K562 (cell line): ENCODE data around the gene PITPNC1. TPM values are rescaled to one million over a fixed set of nuclear protein-coding genes. Genes with fewer than 3 reads are reported as not detected.

Experiments
- ATAC-seq: fragments of 200-7000 bp; cut with Tn5 transposase; 3 replicates; pipeline ENCODE4 v1.9.1; 2020; ENCODE audit warnings: moderate library complexity
- BruUV-seq: library from RNA; stranded (reverse); fragments of 400-500 nt; replicated peaks from 2 replicates; lab custom pipeline; 2021; lab: Mats Ljungman, UMichigan
- CTCF ChIA-PET: fragments of 300-600 bp; formaldehyde crosslinking; extraction: SDS; loops from one replicate; lab custom pipeline; 2021; ENCODE audit warnings: low intra/inter-chr PET ratio; lab: Yijun Ruan, JAX
- POLR2A ChIA-PET: fragments of 300-600, 350-650 bp; sonication (Branson Sonifier 250); formaldehyde crosslinking; extraction: SDS; loops from one replicate; lab custom pipeline; 2021; ENCODE audit warnings: antibody characterized with exemption, inconsistent platforms; lab: Yijun Ruan, JAX
- DNase-seq, 4 experiments: peaks; one replicate each; pipeline versions ENCODE4 v3.0.0 to v3.0.0-alpha.2; 2011 to 2018; ENCODE audit warnings: low spot score in 3 of 4, mixed read lengths in 3 of 4; ENCODE audit errors: extremely low read depth in 1 of 4
- FAIRE-seq: peaks from 2 replicates; lab custom pipeline; 2011; peaks lifted over from hg19 to GRCh38; lab: Jason Lieb, UNC
- H2AFZ ChIP-seq: 2 replicates; pipeline ENCODE4 v1.6.0; 2011; ENCODE audit warnings: low read depth, low read length, control low read depth, inconsistent platforms
- H3K27ac ChIP-seq: fragments of 200-600 bp; 3 replicates; pipeline ENCODE4 v1.8.0; 2011; ENCODE audit warnings: low read depth, mild to moderate bottlenecking, control low read depth, inconsistent platforms, low read length, moderate library complexity, mixed read lengths; ENCODE audit errors: extremely low read depth
- H3K27me3 ChIP-seq, 2 experiments: fragments of 300-600 bp in 1 of 2; 2 replicates in 1 of 2; 3 replicates in 1 of 2; pipeline versions ENCODE4 v1.6.0 to v1.8.0; 2011; ENCODE audit warnings: inconsistent platforms in 2 of 2, low read length in 2 of 2, mild to moderate bottlenecking in 1 of 2, mixed read lengths in 1 of 2, moderate library complexity in 1 of 2; ENCODE audit not compliant: control insufficient read depth in 2 of 2, insufficient read depth in 2 of 2
- H3K36me3 ChIP-seq: fragments of 300-600 bp; 3 replicates; pipeline ENCODE4 v1.8.0; 2011; ENCODE audit warnings: mild to moderate bottlenecking, low read length, inconsistent platforms; ENCODE audit not compliant: control insufficient read depth, insufficient read depth
- H3K4me1 ChIP-seq, 2 experiments: fragments of 200-600 bp in 1 of 2; replicated peaks in 1 of 2; 2 replicates in 1 of 2; 3 replicates in 1 of 2; pipeline versions ENCODE4 v1.5.1 to v1.8.0; 2011; ENCODE audit warnings: inconsistent platforms in 2 of 2, low read length in 2 of 2, mild to moderate bottlenecking in 1 of 2, mixed read lengths in 1 of 2, moderate library complexity in 1 of 2; ENCODE audit not compliant: control insufficient read depth in 2 of 2, insufficient read depth in 2 of 2
- H3K4me2 ChIP-seq: 2 replicates; pipeline ENCODE4 v1.6.1; 2011; ENCODE audit warnings: low read length, control low read depth, inconsistent platforms, mixed read lengths; ENCODE audit not compliant: insufficient read depth
- H3K4me3 ChIP-seq: fragments of 200-600 bp; sonication (generic), shearing (Covaris generic); 2 replicates; pipeline ENCODE4 v1.5.1; 2016; ENCODE audit warnings: control low read depth, inconsistent platforms
- H3K79me2 ChIP-seq: fragments of 200-600 bp; 3 replicates; pipeline ENCODE4 v1.8.0; 2011; ENCODE audit warnings: low read length, inconsistent platforms; ENCODE audit not compliant: control insufficient read depth, insufficient read depth
- H3K9ac ChIP-seq, 2 experiments: 2 replicates each; pipeline versions ENCODE4 v1.6.0 to v1.6.1; 2011; ENCODE audit warnings: low read depth in 2 of 2, low read length in 2 of 2, control low read depth in 1 of 2, inconsistent platforms in 1 of 2, mild to moderate bottlenecking in 1 of 2, mixed read lengths in 1 of 2; ENCODE audit not compliant: insufficient read depth in 1 of 2
- H3K9me1 ChIP-seq: one replicate; pipeline ENCODE4 v1.6.0; 2011; ENCODE audit warnings: inconsistent platforms, mild to moderate bottlenecking, low read length, moderate library complexity; ENCODE audit not compliant: control insufficient read depth, insufficient read depth
- H3K9me3 ChIP-seq: replicated peaks from 2 replicates; pipeline ENCODE4 v1.5.1; 2011; ENCODE audit warnings: low read depth, low read length, inconsistent platforms; ENCODE audit not compliant: control insufficient read depth, insufficient read depth
- H4K20me1 ChIP-seq: replicated peaks from 2 replicates; pipeline ENCODE4 v1.6.1; 2011; ENCODE audit warnings: low read length, inconsistent platforms, mixed read lengths; ENCODE audit not compliant: control insufficient read depth, insufficient read depth
- ARID1B ChIP-seq: fragments of 450-650 bp; IDR thresholded peaks from 2 replicates; pipeline ENCODE4 v1.6.1; 2016; ENCODE audit warnings: antibody characterized with exemption, mild to moderate bottlenecking, inconsistent platforms
- CBFA2T2 ChIP-seq: fragments of 450-650 bp; conservative IDR thresholded peaks from 2 replicates; pipeline ENCODE4 v1.6.1; 2017; ENCODE audit warnings: mild to moderate bottlenecking
- CBFA2T3 ChIP-seq: fragments of 450-650 bp; IDR thresholded peaks from 2 replicates; pipeline ENCODE4 v1.6.1; 2017
- DACH1 ChIP-seq: fragments of 450-650 bp; IDR thresholded peaks from 2 replicates; pipeline ENCODE4 v1.6.1; 2018; ENCODE audit not compliant: partially characterized antibody
- ETV5 ChIP-seq: sonication (generic); formaldehyde crosslinking; IDR thresholded peaks from 2 replicates; pipeline ENCODE4 v1.4.0; 2020; ENCODE audit warnings: low read depth, mild to moderate bottlenecking, missing genetic modification reagents
- MTA1 ChIP-seq: fragments of 450-650 bp; IDR thresholded peaks from 2 replicates; pipeline ENCODE4 v1.6.1; 2017; ENCODE audit warnings: borderline replicate concordance
- PCBP2 ChIP-seq: fragments of 200-400 bp; formaldehyde crosslinking; IDR thresholded peaks from 2 replicates; pipeline ENCODE4 v1.6.1; 2018; ENCODE audit warnings: low read length, low read depth, mild to moderate bottlenecking, moderate library complexity; ENCODE audit not compliant: poor library complexity, severe bottlenecking
- RAD21 ChIP-seq, 2 experiments: fragments of 250-450 bp in 1 of 2; fragments of 450-650 bp in 1 of 2; sonication (Bioruptor Pico) in 1 of 2; formaldehyde crosslinking in 1 of 2; IDR thresholded peaks in 1 of 2; conservative IDR thresholded peaks in 1 of 2; 2 replicates each; pipeline versions ENCODE4 v1.4.0 to v1.8.0; 2020 to 2022; ENCODE audit warnings: mild to moderate bottlenecking in 2 of 2, moderate library complexity in 1 of 2
- RHOXF2B ChIP-seq: fragments of 250-450 bp; sonication (Bioruptor Pico); conservative IDR thresholded peaks from 2 replicates; pipeline ENCODE4 v1.5.1; 2021
- ZBTB7A ChIP-seq: IDR thresholded peaks from 2 replicates; pipeline ENCODE4 v1.6.1; 2011; ENCODE audit warnings: low read depth, mild to moderate bottlenecking, low read length, moderate library complexity, borderline replicate concordance; ENCODE audit not compliant: control insufficient read depth
- ZNF584 ChIP-seq: fragments of 200-800 bp; sonication (Bioruptor generic); IDR thresholded peaks from 2 replicates; pipeline ENCODE4 v1.6.1; 2016; ENCODE audit warnings: low read depth, mild to moderate bottlenecking, missing genetic modification characterization, missing compliant biosample characterization
- WGBS: fragments of 100-300 bp; shearing (Covaris generic); methylation state at CpG from one replicate; pipeline ENCODE4 v1.1.6; 2016; ENCODE audit warnings: low coverage, mixed read lengths; ENCODE audit not compliant: insufficient coverage; ENCODE audit errors: missing lambda C conversion rate; 5-methylcytosine and 5-hydroxymethylcytosine counted together
- in situ Hi-C: fragments of 300-500 bp; cut with MboI; formaldehyde crosslinking; loops from 4 replicates; pipeline ENCODE4 v1.15.0; 2018; ENCODE audit warnings: inconsistent platforms, mixed read lengths
- intact Hi-C: fragments of 100-400 bp; cut with micrococcal nuclease; formaldehyde crosslinking; loops from 2 replicates; pipeline ENCODE4 v1.14.2; 2022
- polyA plus RNA-seq, 8 experiments: library from polyadenylated mRNA; depleted of rRNA in 4 of 8; stranded (reverse) in 5 of 8; unstranded in 3 of 8; fragments of >200 nt; fragmentation: Nextera tagmentation in 2 of 8; fragmentation: Illumina TruSeq in 1 of 8; extraction: Ambion mirVana in 2 of 8; extraction: Trizol in 1 of 8; gene quantifications; 2 replicates each; pipeline versions ENCODE4 v1.2.1 to v1.2.3, GENCODE V29; 2011 to 2014; ENCODE audit warnings: inconsistent platforms in 1 of 8, missing spikeins in 1 of 8
- total RNA-seq, 7 experiments: library from RNA; depleted of rRNA in 6 of 7; stranded (reverse); fragments of >200 nt in 6 of 7; fragmentation: Illumina TruSeq in 2 of 7; extraction: Trizol in 2 of 7; gene quantifications; 2 replicates each; pipeline versions ENCODE4 v1.2.1 to v1.2.3, GENCODE V29; 2011 to 2021; ENCODE audit warnings: low replicate concordance in 1 of 7

PITPNC1 gene
- total and polyA plus RNA-seq, 9 of the 15 experiments (the other 6 are each of a cell fraction or from before 2014, with no cell fraction given) = 0.11 to 1.1 (median 0.65) TPM

DNA sequence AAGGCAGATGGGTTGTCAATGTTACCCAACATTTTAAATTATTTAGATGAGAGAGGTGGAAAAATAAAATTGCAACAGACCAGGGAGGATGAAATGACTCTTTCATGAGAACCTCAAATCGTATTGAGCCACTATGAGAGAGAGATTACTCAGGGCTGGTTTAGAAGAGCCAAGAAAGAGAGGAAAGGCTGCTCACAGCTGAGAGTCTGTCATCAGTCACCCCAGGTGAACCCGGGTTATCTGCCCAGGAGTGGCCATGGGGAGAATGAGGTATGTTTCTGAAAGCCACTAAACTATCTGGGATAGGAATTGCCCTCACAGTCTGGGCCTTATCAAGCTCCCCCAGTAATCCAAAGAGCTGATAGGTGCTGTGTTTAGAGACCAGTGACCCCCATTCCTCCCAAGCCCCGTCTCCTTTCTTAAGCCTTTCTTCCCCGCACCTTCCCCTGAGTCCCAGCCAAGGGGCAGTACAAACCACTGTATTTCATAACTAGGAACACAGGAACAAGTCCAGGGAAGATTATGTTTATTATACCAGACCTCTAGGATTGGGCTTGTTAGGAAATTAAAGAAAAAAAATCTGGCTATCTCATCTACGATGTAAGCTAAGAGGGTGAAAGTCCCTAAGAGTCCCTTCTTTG is 181.8 kb downstream of the PITPNC1 start:
- peak; percentile 26 for FAIRE-seq

DNA sequence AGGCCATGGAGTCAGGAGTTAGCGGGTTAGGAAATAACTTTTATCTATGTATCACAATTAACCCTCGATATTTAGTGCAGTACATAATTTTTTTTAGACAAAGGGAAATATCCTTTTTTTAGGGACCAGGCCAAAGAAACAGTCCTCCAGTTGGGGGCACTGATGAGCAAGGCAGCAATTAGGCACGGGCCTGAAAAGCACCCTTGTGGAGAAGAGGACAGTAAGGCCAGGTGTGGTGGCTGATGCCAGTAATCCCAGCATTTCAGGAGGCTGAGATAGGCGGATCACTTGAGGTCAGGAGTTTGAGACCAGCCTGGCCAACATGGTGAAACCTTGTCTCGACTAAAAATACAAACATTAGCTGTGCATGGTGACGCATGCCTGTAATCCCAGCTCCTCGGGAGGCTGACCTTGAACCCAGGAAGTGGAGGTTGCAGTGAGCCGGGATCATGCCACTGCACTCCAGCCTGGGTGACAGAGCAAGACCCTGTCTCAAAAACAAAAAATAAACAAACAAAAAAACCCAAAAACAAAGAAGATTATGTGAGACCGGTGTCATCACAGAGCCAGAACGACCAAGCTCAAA is 182.4 kb downstream of the PITPNC1 start:
- no peak overlapping the region for H2AFZ ChIP-seq
- no peak overlapping the region for H3K4me3 ChIP-seq
- DNase-seq (peak in 3 of 4 experiments; percentile 20 to 43 (median 26)), FAIRE-seq (peak; percentile 44), ATAC-seq (peak; percentile 79)
- in situ Hi-C loops = no loop called here
- intact Hi-C loops = loop anchor here (1.0 kb wide), 1 partner anchor 130 kb away; no protein-coding TSS in a partner anchor
- no peaks in the 10 kb centered on the region for H3K9me1 ChIP-seq
- ChIA-PET POLR2A (no interaction called here), CTCF (no interaction called here)
- no peak overlapping the region for H3K4me2 ChIP-seq
- no peaks in the 10 kb centered on the region for H3K79me2 ChIP-seq
- no peaks in the 10 kb centered on the region for H3K9me3 ChIP-seq
- 8% methylated on average over 10 of the region's 10 CpGs for WGBS
- H3K36me3 ChIP-seq = no peaks in the 10 kb centered on the region
- H3K27me3 ChIP-seq = peaks cover 5 to 31% of the 10 kb centered on the region in 2 experiments; a peak in 4 of 5 replicates
- H4K20me1 ChIP-seq = no peaks in the 10 kb centered on the region
- H3K9ac ChIP-seq = no peak overlapping the region
- no TSS peak for BruUV-seq
- H3K27ac ChIP-seq = no peak overlapping the region
- no peaks in the 10 kb centered on the region; a peak in 1 of 5 replicates for H3K4me1 ChIP-seq
- no peak for TF ChIP-seq DACH1
- no peak for TF ChIP-seq ZNF584 (CRISPR knock-in tag)
- TF ChIP-seq ZBTB7A = no peak
- TF ChIP-seq RHOXF2B (CRISPR knock-in tag) = no peak
- no peak for TF ChIP-seq ETV5 (CRISPR knock-in tag)
- TF ChIP-seq RAD21 (CRISPR knock-in tag; conservative IDR thresholded peaks at IDR 0.05 in 1 of 2, IDR thresholded peaks at IDR 0.05 in 1 of 2) = peak; percentile 16 to 51; a peak in 2 of 4 replicates
- no peak for TF ChIP-seq PCBP2

More for the DNA sequence above, 181.8 kb downstream of the PITPNC1 start:
- Histone ChIP-seq H2AFZ (no peak overlapping the region), H3K79me2 (no peaks in the 10 kb centered on the region), H3K9ac (peak overlapping the region in 1 of 2 experiments; percentile 48; a peak in 1 of 4 replicates), H4K20me1 (no peaks in the 10 kb centered on the region), H3K27ac (no peak overlapping the region), H3K4me1 (no peaks in the 10 kb centered on the region; a peak in 1 of 5 replicates), H3K27me3 (peaks cover 5 to 35% of the 10 kb centered on the region in 2 experiments; a peak in 4 of 5 replicates), H3K9me1 (no peaks in the 10 kb centered on the region), H3K4me2 (no peak overlapping the region; the same call in 1 of the 2 replicates), H3K9me3 (no peaks in the 10 kb centered on the region), H3K36me3 (no peaks in the 10 kb centered on the region), H3K4me3 (no peak overlapping the region)
- in situ Hi-C loops (no loop called here), intact Hi-C loops (loop anchor here (1.0 kb wide), 1 partner anchor 130 kb away; no protein-coding TSS in a partner anchor)
- CTCF ChIA-PET = no interaction called here
- BruUV-seq = no TSS peak
- TF ChIP-seq MTA1 (no peak), ARID1B (peak; percentile 22; the same call in 1 of the 2 replicates), CBFA2T2 (0 out of 2 replicates have a peak, but pooled peaks have one; percentile 15), CBFA2T3 (peak; percentile 46)
- POLR2A ChIA-PET = no interaction called here
- no peak for ATAC-seq
- DNase-seq = peak in 3 of 4 experiments; percentile 8 to 17 (median 16)
- 0% methylated on average over 5 of the region's 5 CpGs for WGBS
